Measurements from ENCODE around the gene CLCN3.

- peak in 2 of 3 experiments; percentile 51 to 59 for TF ChIP-seq CTCF (IDR thresholded peaks at IDR 0.05)
- TF ChIP-seq POLR2A (IDR thresholded peaks at IDR 0.05), result no peak
These were observed 7.2 kb upstream of the CLCN3 start for GRCh38 chr4:169612871-169613859.

Data from vagina (tissue), 2 donors.